ENCODE measurements around the gene FHIT. TPM values are rescaled to one million over a fixed set of nuclear protein-coding genes. Genes with fewer than 3 reads are reported as not detected.

Gene FHIT
- total and polyA plus RNA-seq, 2 of the 4 experiments (the other 2 are of a cell fraction) = 0.07 TPM; not detected in 1

GRCh38 chr3:59821274-59821673 is 1430.0 kb downstream of the FHIT start:
- DNase-seq = no peak
- BruUV-seq (replicated peaks) = no TSS peak
- Histone ChIP-seq H3K56ac (ENCODE audit: extremely low read depth, insufficient read depth, low read length) (no peak overlapping the region), H3K4me2 (ENCODE audit: low read depth, low read length) (no peak overlapping the region), H4K91ac (ENCODE audit: insufficient read depth, low read depth, low read length) (no peak overlapping the region), H3K27ac (ENCODE audit: insufficient read depth, low read length) (no peak overlapping the region), H2BK5ac (ENCODE audit: low read depth, low read length, poor library complexity, severe bottlenecking) (no peak overlapping the region), H2BK120ac (ENCODE audit: low read depth, low read length) (no peak overlapping the region; the same call in 1 of the 2 replicates), H2BK20ac (ENCODE audit: low read depth, low read length) (peak overlapping the region; percentile 9; the same call in 1 of the 2 replicates), H2AK9ac (replicated peaks; ENCODE audit: low read depth, low read length, poor library complexity) (no peak overlapping the region), H3K14ac (replicated peaks; ENCODE audit: low read depth, low read length) (no peak overlapping the region), H2AK5ac (ENCODE audit: low read depth, low read length) (no peak overlapping the region), H3K9me3 (ENCODE audit: control insufficient read depth, insufficient read depth, low read length) (peaks cover 4% of the 10 kb centered on the region), H4K5ac (ENCODE audit: low read depth, low read length) (no peak overlapping the region), H3K23ac (ENCODE audit: low read depth, low read length) (no peak overlapping the region), H3K4ac (ENCODE audit: low read depth, low read length) (no peak overlapping the region), H3K4me3 (ENCODE audit: insufficient read depth, low read depth, low read length) (no peak overlapping the region), H3K36me3 (ENCODE audit: control insufficient read depth, insufficient read depth, low read length) (no peaks in the 10 kb centered on the region), H4K8ac (ENCODE audit: low read depth in 2 of 2, low read length in 2 of 2) (no peak overlapping the region), H3K18ac (ENCODE audit: low read depth, low read length) (no peak overlapping the region), H3K79me1 (ENCODE audit: low read depth in 1 of 2, low read length in 2 of 2) (no peaks in the 10 kb centered on the region), H3K9me1 (ENCODE audit: insufficient read depth, low read length) (no peaks in the 10 kb centered on the region), H4K20me1 (ENCODE audit: insufficient read depth, low read length) (no peaks in the 10 kb centered on the region), H3K9ac (ENCODE audit: low read depth, low read length) (no peak overlapping the region), H3K4me1 (ENCODE audit: control insufficient read depth, insufficient read depth, low read length) (peaks cover 9% of the 10 kb centered on the region), H2AFZ (replicated peaks; ENCODE audit: low read length, poor library complexity) (no peak overlapping the region), H3K27me3 (ENCODE audit: control insufficient read depth, insufficient read depth, low read length) (no peaks in the 10 kb centered on the region), H2BK15ac (ENCODE audit: low read depth, low read length) (no peak overlapping the region)
- CTCF ChIA-PET = no interaction called here
- intact Hi-C loops (cut with micrococcal nuclease) = no loop called here
- POLR2A ChIA-PET (ENCODE audit: unreplicated experiment) = no interaction called here
- no CpG with 5 or more reads among the region's 1 CpG for WGBS, 2 experiments (ENCODE audit: extremely low coverage in 2 of 2, insufficient read length in 1 of 2)
- TF ChIP-seq CTCF (conservative IDR thresholded peaks at IDR 0.05; ENCODE audit: low read depth, low read length) (no peak), RFX5 (IDR thresholded peaks at IDR 0.05; ENCODE audit: low read depth, low read length) (no peak), MAZ (IDR thresholded peaks at IDR 0.05; ENCODE audit: borderline replicate concordance, low read depth, low read length) (no peak), USF2 (IDR thresholded peaks at IDR 0.05; ENCODE audit: low read depth, low read length) (no peak), CHD1 (IDR thresholded peaks at IDR 0.05; ENCODE audit: low read depth, low read length) (no peak), CEBPB (IDR thresholded peaks at IDR 0.05; ENCODE audit: low read depth, low read length) (no peak), MXI1 (IDR thresholded peaks at IDR 0.05; ENCODE audit: borderline replicate concordance, low read depth, low read length) (no peak), SMC3 (IDR thresholded peaks at IDR 0.05; ENCODE audit: low read depth, low read length) (no peak), RCOR1 (IDR thresholded peaks at IDR 0.05; ENCODE audit: insufficient replicate concordance, low read length) (no peak), FOS (IDR thresholded peaks at IDR 0.05; ENCODE audit: low read depth, low read length) (no peak), ELK1 (IDR thresholded peaks at IDR 0.05; ENCODE audit: borderline replicate concordance, low read depth, low read length) (no peak), MAFK (IDR thresholded peaks at IDR 0.05; ENCODE audit: low read depth, low read length) (no peak)
- dilution Hi-C loops (cut with HindIII; ENCODE audit: low sequenced_read_pairs, unreplicated experiment) = no loop called here
- no peak for ATAC-seq (ENCODE audit: low read depth)
- in situ Hi-C loops (cut with MboI; ENCODE audit: low sequenced_read_pairs) = loop anchor here (25.0 kb wide), 2 partner anchors 834 to 1184 kb away; no protein-coding TSS in a partner anchor
